H1 (cell line): ENCODE measurements around the gene SLC26A9. TPM values are rescaled to one million over a fixed set of nuclear protein-coding genes. Genes with fewer than 3 reads are reported as not detected.

Experiments
- BCL11A ChIP-seq, 2 experiments: IDR thresholded peaks; one replicate each; pipeline ENCODE4 v1.6.1; 2011; ENCODE audit warnings: low read depth in 2 of 2, low read length in 2 of 2, mild to moderate bottlenecking in 2 of 2
- CBX8 ChIP-seq: fragments of 300-800, 300-1000 bp; sonication (generic); IDR thresholded peaks from 2 replicates; pipeline ENCODE4 v1.7.1; 2016; ENCODE audit warnings: low read depth, low read length, borderline replicate concordance
- KDM1A ChIP-seq: fragments of 200-600, 300-600 bp; sonication (generic); IDR thresholded peaks from 2 replicates; pipeline ENCODE4 v1.7.1; 2016; ENCODE audit warnings: mild to moderate bottlenecking, low read length, borderline replicate concordance
- PHF8 ChIP-seq: fragments of 200-600 bp; sonication (generic); conservative IDR thresholded peaks from 2 replicates; pipeline ENCODE4 v1.7.1; 2012; ENCODE audit warnings: low read depth, mild to moderate bottlenecking, inconsistent platforms, low read length, moderate library complexity
- SIX5 ChIP-seq: IDR thresholded peaks from 2 replicates; pipeline ENCODE4 v1.6.1; 2011; ENCODE audit warnings: mild to moderate bottlenecking, low read depth, low read length
- SUZ12 ChIP-seq: fragments of 200-600 bp; sonication (generic); IDR thresholded peaks from 2 replicates; pipeline ENCODE4 v1.6.1; 2012; ENCODE audit warnings: mild to moderate bottlenecking, inconsistent platforms, low read length, moderate library complexity, mixed read lengths
- TEAD4 ChIP-seq: IDR thresholded peaks from 2 replicates; pipeline ENCODE4 v1.6.1; 2012; ENCODE audit warnings: low read depth, low read length, inconsistent platforms, mixed read lengths
- polyA plus RNA-seq, 7 experiments: library from polyadenylated mRNA; depleted of rRNA in 3 of 7; stranded (reverse) in 5 of 7; unstranded in 2 of 7; fragments of >200 nt in 5 of 7; fragments of 200-250 nt in 2 of 7; gene quantifications; 1 replicate in 5 of 7; 2 replicates in 1 of 7; 4 replicates in 1 of 7; pipeline versions ENCODE4 v1.2.1 to v1.2.3, GENCODE V29; 2011 to 2013; ENCODE audit warnings: missing spikeins in 2 of 7, mixed read lengths in 2 of 7
- total RNA-seq: library from RNA; stranded (reverse); fragmentation: NEBNext Ultra II Directional; extraction: Animal tissue kit (Norgen Biotek cat#: 25700); gene quantifications from 2 replicates; pipeline ENCODE4 v1.2.1, GENCODE V29; 2021
- TF ChIP-seq, protein P1 (sequence below): fragments of 300-600 bp; sonication (generic); IDR thresholded peaks from 2 replicates; pipeline ENCODE4 v1.7.1; 2012; ENCODE audit warnings: low read length, moderate library complexity, mild to moderate bottlenecking, inconsistent platforms; ENCODE audit not compliant: insufficient replicate concordance
- TF ChIP-seq, protein P2 (sequence below): IDR thresholded peaks from 2 replicates; pipeline ENCODE4 v1.6.1; 2011; ENCODE audit warnings: low read depth, mild to moderate bottlenecking, low read length; ENCODE audit not compliant: insufficient read depth

The SLC26A9 gene
- total and polyA plus RNA-seq, 2 of the 8 experiments (the other 6 are each of a cell fraction or from before 2014, with no cell fraction given) = not detected

DNA sequence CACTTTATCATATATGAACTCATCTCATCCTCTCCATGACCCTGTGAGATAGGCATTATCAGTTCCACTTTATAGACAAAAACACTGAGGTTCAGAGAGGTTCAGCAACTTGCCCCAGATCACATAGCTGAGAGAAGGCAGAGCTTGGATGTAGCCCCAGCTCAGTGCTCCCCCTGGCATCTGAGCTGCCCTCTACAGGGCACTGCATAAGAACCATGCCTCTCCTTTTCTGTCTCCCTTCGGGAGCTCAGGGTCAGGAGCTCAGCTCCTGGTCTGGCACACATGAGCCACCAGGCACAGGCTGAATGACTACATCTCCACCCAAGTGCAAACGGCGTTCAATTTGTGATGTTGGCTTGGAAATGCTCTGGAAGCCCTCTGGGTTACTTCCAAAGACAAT, 43.0 kb upstream of the SLC26A9 start (continued):
- TF ChIP-seq, protein P1, sequence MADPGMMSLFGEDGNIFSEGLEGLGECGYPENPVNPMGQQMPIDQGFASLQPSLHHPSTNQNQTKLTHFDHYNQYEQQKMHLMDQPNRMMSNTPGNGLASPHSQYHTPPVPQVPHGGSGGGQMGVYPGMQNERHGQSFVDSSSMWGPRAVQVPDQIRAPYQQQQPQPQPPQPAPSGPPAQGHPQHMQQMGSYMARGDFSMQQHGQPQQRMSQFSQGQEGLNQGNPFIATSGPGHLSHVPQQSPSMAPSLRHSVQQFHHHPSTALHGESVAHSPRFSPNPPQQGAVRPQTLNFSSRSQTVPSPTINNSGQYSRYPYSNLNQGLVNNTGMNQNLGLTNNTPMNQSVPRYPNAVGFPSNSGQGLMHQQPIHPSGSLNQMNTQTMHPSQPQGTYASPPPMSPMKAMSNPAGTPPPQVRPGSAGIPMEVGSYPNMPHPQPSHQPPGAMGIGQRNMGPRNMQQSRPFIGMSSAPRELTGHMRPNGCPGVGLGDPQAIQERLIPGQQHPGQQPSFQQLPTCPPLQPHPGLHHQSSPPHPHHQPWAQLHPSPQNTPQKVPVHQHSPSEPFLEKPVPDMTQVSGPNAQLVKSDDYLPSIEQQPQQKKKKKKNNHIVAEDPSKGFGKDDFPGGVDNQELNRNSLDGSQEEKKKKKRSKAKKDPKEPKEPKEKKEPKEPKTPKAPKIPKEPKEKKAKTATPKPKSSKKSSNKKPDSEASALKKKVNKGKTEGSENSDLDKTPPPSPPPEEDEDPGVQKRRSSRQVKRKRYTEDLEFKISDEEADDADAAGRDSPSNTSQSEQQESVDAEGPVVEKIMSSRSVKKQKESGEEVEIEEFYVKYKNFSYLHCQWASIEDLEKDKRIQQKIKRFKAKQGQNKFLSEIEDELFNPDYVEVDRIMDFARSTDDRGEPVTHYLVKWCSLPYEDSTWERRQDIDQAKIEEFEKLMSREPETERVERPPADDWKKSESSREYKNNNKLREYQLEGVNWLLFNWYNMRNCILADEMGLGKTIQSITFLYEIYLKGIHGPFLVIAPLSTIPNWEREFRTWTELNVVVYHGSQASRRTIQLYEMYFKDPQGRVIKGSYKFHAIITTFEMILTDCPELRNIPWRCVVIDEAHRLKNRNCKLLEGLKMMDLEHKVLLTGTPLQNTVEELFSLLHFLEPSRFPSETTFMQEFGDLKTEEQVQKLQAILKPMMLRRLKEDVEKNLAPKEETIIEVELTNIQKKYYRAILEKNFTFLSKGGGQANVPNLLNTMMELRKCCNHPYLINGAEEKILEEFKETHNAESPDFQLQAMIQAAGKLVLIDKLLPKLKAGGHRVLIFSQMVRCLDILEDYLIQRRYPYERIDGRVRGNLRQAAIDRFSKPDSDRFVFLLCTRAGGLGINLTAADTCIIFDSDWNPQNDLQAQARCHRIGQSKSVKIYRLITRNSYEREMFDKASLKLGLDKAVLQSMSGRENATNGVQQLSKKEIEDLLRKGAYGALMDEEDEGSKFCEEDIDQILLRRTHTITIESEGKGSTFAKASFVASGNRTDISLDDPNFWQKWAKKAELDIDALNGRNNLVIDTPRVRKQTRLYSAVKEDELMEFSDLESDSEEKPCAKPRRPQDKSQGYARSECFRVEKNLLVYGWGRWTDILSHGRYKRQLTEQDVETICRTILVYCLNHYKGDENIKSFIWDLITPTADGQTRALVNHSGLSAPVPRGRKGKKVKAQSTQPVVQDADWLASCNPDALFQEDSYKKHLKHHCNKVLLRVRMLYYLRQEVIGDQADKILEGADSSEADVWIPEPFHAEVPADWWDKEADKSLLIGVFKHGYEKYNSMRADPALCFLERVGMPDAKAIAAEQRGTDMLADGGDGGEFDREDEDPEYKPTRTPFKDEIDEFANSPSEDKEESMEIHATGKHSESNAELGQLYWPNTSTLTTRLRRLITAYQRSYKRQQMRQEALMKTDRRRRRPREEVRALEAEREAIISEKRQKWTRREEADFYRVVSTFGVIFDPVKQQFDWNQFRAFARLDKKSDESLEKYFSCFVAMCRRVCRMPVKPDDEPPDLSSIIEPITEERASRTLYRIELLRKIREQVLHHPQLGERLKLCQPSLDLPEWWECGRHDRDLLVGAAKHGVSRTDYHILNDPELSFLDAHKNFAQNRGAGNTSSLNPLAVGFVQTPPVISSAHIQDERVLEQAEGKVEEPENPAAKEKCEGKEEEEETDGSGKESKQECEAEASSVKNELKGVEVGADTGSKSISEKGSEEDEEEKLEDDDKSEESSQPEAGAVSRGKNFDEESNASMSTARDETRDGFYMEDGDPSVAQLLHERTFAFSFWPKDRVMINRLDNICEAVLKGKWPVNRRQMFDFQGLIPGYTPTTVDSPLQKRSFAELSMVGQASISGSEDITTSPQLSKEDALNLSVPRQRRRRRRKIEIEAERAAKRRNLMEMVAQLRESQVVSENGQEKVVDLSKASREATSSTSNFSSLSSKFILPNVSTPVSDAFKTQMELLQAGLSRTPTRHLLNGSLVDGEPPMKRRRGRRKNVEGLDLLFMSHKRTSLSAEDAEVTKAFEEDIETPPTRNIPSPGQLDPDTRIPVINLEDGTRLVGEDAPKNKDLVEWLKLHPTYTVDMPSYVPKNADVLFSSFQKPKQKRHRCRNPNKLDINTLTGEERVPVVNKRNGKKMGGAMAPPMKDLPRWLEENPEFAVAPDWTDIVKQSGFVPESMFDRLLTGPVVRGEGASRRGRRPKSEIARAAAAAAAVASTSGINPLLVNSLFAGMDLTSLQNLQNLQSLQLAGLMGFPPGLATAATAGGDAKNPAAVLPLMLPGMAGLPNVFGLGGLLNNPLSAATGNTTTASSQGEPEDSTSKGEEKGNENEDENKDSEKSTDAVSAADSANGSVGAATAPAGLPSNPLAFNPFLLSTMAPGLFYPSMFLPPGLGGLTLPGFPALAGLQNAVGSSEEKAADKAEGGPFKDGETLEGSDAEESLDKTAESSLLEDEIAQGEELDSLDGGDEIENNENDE = no peak
- TF ChIP-seq KDM1A (no peak), SUZ12 (no peak), PHF8 (no peak), SIX5 (no peak), BCL11A (IDR thresholded peaks at IDR 0.05; ENCODE audit: low read depth in 2 of 2, low read length in 2 of 2) (no peak), CBX8 (no peak), TEAD4 (no peak)
- TF ChIP-seq, protein P2, sequence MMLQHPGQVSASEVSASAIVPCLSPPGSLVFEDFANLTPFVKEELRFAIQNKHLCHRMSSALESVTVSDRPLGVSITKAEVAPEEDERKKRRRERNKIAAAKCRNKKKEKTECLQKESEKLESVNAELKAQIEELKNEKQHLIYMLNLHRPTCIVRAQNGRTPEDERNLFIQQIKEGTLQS = no peak
